ENCODE results near the gene RAB6B.
A peak's percentile ranks its signal among the peaks of the same experiment; 100 is the strongest.

The RAB6B gene

GRCh38 chr3:133834621-133835417, 60.9 kb downstream of the RAB6B start:
- no peak overlapping the region for H3K4me3 ChIP-seq (ENCODE audit: low read length)
- no peak for TF ChIP-seq CTCF (conservative IDR thresholded peaks at IDR 0.05; ENCODE audit: low read depth, low read length)
- DNase-seq (ENCODE audit: low read depth) = no peak

GRCh38 chr3:133833880-133834620, 61.6 kb downstream of the RAB6B start:
- H3K4me3 ChIP-seq (ENCODE audit: low read length) = no peak overlapping the region
- no peak for TF ChIP-seq CTCF (conservative IDR thresholded peaks at IDR 0.05; ENCODE audit: low read depth, low read length)
- no peak for DNase-seq (ENCODE audit: low read depth)

GRCh38 chr3:133833267-133833666, 62.4 kb downstream of the RAB6B start:
- H3K4me3 ChIP-seq (ENCODE audit: low read length) = no peak overlapping the region
- no peak for TF ChIP-seq CTCF (conservative IDR thresholded peaks at IDR 0.05; ENCODE audit: low read depth, low read length)
- DNase-seq (ENCODE audit: low read depth) = no peak

- no peak for DNase-seq (ENCODE audit: low read depth)
- no peak overlapping the region for H3K4me3 ChIP-seq (ENCODE audit: low read length)
- TF ChIP-seq CTCF (conservative IDR thresholded peaks at IDR 0.05; ENCODE audit: low read depth, low read length) = no peak
Measured at GRCh38 chr3:133832802-133833144, 62.9 kb downstream of the RAB6B start.

- H3K4me3 ChIP-seq (ENCODE audit: low read length) = no peak overlapping the region
- DNase-seq (ENCODE audit: low read depth) = no peak
- TF ChIP-seq CTCF (conservative IDR thresholded peaks at IDR 0.05; ENCODE audit: low read depth, low read length) = peak; percentile 14
Measured at GRCh38 chr3:133831966-133832801, 63.5 kb downstream of the RAB6B start.

- DNase-seq (ENCODE audit: low read depth) = no peak
- H3K4me3 ChIP-seq (ENCODE audit: low read length) = no peak overlapping the region
- TF ChIP-seq CTCF (conservative IDR thresholded peaks at IDR 0.05; ENCODE audit: low read depth, low read length) = no peak
Measured at GRCh38 chr3:133830071-133830470, 65.6 kb downstream of the RAB6B start.
